NCI-H2227 (cell line): ENCODE measurements around the gene ELL.
A peak's percentile ranks its signal among the peaks of the same experiment; 100 is the strongest.

ENCODE experiments used
- DNase-seq: peaks from one replicate; lab custom pipeline; 2025; ENCODE audit not compliant: unreplicated experiment; lab: John Stamatoyannopoulos, UW

ELL gene

DNA sequence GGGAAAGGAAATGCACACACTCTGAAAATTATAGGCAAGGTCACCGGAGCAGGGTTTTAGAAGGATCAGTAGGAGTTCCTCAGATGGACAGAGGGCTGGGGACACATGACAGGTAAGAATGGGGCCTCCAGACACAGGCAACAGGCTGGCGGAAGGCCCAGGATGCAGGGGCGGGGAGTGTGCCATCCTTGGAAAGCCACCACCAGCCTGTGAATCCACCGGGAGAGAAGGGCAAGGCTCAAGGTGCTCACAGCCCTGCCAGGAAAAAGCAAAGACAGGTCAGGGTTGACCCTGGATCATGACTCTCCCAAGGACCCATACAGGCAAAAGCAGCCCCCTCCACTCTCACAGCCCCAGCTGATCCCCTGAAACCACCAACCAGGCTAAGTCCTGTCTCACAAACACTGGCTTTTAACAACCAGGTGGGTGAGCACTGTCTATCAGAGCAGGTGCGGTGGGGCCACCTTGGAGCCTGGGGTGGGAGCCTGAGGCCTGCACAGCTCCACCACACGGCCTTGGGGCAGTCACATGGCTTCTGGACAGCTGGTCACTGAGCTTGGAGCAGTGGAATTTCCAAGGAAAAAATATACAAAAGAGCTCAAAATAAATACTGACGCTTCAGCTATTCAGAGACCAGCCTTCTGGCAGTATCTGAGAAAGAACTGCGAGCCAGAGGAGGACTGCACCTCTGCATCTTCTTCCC lies 48.7 kb downstream of the ELL start:
- DNase-seq: no peak

DNA sequence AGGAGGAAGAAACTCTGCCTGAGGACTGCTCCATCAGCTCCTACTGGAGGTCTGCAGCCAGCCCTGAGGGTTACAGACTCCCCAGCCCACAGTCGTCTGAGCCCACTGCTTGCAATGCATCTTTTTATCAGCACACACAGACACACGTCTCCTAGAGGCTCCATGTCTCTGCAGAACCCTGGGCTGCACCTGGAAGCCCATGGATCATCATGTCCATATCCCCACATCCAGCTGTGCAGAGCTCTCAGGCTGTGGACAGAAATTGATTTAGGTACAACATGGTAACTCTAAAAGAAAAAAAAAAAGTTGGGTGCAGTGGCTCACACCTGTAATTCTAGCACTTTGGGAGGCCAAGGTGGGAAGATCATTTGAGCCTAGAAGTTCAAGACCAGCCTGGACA lies 51.1 kb downstream of the ELL start:
- DNase-seq: no peak

DNA sequence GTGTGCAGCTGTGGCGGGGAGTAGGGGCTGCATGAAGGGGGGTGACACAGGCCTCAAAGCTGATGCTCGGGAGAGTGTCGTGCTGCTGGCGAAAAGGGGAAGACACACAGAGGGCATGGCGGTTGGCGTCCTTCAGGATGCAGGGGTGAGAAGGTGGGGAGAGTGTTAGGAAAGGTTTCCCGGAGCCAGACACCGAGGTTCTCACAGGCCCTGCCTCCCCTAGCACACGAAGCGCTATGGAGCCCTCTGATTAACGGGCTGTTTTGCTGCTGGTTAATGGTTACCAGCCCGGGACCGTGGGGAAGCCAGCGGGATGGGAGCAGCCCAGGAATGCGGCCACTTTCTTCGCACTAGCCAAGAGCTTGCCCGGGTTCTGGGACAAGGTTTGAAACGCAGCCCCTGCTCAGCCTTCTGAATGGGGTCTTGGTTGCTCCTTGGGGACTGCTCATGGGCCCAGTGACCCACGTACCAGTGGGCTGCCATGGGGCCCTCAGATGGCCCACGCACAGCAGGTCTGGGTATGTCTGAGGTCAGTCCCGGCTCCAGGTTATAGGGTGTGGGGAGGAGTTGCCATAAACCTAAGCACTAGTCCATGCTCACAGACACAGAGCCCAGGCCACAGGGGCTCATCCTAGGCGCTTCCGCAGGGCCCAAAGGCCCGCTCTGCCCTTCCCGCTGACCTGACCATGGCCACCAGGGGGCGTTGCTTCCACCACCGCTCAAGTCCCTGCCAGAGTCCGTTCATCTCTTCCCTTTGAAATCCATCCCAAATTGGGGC lies 52.6 kb downstream of the ELL start:
- peak; percentile 30 for DNase-seq

DNA sequence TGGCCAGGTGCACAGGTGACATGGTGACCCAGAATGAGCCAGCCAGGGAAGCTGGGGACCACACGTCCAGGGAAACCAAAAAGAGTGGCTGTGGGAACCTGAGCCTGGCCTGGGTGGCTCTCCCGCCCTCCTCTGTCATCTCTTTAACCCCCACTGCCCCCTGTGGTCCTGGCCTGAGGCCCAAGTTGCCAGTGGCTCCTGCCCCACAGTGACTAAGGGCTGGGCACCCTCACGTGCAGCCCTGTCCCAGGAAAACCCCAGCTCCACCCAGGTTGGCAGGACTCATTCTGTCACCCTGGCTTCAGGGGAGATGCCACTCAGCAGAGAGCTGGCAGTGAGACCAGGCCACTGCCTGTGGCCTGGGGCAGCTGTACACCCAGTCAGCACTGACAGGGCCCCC lies 53.4 kb downstream of the ELL start:
- no peak for DNase-seq

DNA sequence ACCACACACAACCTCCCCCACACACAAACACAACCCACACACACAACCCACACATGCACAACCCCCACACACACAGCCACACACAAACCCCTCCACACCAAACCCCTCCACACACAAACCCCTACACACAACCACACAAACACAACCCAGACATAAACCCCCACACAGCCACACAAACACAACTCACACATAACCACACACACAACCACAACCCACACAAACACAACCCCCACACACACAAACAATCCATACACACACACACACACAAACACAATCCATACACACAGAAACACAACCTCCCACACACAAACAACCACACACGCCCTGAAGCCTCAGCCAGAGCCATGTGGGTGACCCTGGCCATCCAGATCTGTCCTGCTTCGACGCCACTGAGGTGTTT lies 53.9 kb downstream of the ELL start:
- DNase-seq: no peak

DNA sequence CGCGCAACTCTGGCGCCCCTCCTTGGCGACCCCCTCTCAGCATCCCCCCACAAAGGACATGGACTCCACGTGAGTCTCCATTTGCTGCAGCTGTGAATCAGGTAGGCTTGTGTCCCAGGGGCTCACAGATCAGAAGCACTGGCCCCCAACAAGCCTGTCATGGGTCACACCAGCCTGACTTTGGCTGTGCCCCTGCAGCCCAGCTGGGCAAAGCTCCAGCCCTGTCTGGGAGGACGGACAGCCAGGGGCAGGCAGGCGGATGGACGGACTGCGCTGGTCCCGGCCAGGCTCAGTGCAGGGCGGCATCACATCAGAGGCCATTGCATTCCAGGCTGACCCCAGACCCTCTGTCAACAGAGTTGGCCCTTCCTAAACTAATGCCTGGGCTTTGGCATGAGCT lies 55.5 kb downstream of the ELL start:
- DNase-seq: no peak

DNA sequence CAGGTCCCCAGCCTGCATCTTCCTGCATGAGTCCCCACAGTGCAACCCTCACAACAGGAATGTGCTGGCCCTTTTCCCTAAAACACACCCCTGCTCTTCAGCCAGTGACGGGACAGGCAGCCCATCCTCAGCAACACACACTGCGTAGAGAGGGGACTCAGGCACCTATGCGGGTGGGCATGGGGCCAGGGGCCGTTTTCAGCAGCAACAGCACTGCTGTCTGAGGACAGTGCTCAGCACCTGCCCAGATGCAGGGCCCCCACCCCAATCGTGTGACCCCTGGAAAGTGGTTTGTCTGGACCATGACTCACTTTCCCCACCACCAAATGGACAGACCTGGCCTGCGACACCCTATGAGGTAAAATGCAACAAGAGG lies 55.9 kb downstream of the ELL start:
- no peak for DNase-seq

DNA sequence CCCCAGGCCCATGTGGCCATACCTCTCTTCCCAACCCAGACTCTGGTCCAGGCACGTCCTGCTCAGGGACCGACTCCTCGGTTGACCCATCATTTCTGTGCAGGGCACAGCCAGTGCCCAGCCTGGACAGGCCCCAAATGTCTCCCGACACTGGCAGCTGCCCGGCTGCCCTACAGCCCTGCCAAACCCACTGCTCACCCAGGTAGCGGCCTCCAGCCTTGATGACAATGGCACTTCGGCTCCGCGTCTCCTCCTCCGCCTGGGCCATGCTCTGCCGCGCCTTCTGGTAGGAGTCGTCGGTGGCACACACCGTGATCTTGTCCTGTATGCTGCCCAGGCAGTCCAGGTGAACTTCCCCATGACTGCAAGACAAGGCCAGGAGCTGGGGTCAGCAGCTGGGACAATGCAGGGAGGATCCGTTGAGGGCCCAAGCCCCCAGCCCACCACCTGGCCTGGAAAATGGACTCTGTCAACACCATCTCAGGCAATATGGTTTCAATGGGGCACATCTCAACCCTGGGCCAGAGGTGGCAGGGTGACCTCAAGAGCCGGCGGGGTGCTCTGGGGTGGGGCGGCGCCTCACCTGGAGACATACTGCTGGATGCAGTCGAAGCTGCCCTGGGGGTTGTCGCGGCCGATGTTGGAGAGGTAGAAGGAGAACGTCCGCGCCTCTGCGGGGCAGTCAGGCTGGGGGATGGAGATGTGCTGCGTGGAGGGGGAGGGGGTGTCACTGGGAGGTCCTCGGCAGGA lies 56.5 kb downstream of the ELL start:
- no peak for DNase-seq

DNA sequence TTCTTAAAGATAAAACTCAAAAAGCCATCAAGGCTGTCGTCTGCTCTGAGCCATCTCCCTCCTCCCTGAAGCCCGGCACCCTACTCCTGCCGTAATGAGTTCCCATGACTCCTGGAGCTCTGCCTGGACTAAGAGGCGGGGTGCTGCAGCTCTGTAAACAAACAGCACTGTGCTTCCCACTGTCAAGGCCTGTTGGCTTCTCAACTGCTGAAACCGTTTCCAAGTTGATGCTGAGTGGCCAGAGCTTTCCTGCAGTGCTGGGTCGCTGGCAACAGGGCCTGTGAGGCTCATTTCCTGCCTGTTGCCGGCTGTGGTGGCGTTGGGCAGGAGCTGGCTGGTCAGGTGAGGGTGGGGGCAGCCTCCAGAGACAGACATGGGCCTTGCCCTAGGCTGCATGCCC lies 57.2 kb downstream of the ELL start:
- DNase-seq: no peak

DNA sequence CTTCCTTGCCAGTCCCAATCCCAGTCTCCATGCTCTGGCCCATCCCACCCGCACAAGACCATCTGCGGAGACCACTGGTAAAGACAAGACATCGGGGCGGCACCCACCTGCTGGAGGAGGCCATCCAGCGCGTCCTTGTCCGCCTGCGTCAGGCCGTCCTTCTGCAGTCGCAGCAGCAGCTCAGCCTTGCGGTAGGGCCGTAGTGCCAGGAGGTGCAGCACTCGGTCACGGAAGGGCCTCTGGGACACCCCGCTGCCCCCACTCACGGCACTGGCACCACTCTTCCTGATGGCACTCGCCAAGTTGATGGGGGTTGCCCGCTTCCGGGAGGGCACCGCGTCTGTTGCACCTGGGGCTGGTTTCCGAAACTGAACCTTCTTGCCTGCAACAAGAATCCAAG lies 60.4 kb downstream of the ELL start:
- no peak for DNase-seq

DNA sequence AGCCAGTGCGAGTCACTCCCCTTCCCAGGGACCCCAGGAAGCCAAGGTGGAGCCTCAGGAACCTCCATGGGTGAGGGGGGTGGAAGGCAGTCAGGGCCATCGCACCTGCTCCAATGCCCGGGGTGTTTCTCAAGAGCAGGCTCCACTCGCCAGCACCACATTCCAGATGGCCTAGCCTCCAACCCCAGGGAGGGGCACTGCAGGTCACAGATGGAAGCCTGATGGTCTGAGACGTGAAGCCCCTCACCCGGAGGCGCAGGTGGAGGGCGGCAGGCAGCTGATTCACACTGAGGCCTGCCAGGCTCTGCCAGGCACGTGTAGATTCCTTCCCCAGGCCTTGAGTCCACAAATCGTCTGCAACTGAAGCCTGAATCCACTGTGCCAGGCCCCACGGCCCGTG lies 61.0 kb downstream of the ELL start:
- DNase-seq: no peak

DNA sequence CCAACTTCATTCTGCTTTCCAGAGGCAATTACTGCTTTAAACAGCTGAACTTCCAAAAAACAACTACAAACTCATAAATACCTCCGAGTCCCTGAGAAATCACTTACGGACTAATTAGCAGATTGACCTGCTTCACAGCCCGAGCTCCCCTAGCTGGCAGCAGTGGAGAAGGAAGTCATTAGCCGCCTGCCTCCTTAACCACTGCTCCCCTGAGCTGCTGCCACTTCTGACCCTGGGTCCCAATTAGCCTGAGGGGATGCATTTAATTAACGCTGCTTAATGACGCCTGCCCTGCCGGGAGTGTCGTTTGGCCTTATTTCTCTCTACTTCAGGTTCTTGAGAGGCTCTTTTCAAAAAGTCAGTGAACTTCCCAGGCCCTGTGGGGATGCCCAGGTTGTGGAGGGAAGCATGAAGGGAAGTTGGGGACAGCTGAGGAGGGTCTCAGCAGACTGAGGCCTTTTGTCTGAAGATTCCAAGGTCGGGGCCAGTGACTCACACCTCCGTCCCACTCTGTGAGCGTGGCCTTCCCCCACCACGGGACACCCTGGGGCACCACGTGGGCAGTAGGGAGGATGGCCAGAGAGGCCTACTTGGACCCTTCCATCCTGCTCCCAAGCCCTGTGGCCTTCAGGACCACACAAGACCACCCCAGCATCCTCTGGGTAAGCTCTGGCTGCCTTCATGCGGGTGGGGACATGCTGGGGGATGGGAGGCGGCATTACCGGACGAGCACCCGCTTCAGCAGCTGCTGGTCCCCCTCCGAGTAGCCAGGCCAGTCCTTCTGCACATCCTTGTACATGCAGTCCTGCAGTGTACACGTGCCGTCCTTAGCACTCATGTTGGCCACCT lies 64.2 kb downstream of the ELL start:
- no peak for DNase-seq

DNA sequence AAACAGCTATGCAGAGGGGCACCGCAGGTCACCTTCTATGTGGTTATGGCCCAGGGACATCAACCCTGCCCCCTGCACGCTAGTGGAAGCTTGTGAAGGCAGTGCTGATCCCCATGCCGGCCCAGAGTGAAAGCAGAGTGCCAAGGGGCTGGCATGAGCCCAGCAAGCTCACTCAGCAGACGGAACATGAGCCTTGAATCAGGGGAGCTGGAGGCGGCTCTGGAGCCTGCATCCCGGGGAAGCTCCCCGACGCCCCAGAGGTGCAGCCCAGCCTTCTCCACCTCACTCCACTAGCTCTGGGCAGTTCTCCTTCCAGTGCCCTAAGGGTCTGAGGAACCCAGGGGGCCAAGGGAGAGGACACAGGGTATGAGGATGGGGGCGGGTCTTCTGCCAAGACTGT lies 64.9 kb downstream of the ELL start:
- DNase-seq: no peak

DNA sequence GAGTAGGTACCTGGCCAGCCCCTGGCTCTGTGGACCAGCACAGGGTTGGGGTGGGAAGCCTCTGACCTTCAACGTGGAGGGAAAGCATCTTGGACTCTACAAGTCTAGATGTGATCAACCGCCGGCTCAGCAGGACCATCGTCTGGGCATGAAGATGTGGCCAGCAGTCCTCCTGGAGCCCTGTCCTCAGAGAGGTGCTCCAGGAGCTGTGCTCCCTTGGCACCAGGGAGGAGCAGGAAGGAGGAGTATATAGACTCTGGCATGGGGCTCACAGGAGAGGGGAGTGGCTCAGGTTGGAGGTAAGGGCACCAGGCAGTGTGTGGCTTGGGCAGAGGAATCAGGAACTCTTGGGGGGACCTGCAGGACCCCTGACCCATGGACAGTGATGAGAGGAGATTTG lies 65.6 kb downstream of the ELL start:
- DNase-seq: no peak

DNA sequence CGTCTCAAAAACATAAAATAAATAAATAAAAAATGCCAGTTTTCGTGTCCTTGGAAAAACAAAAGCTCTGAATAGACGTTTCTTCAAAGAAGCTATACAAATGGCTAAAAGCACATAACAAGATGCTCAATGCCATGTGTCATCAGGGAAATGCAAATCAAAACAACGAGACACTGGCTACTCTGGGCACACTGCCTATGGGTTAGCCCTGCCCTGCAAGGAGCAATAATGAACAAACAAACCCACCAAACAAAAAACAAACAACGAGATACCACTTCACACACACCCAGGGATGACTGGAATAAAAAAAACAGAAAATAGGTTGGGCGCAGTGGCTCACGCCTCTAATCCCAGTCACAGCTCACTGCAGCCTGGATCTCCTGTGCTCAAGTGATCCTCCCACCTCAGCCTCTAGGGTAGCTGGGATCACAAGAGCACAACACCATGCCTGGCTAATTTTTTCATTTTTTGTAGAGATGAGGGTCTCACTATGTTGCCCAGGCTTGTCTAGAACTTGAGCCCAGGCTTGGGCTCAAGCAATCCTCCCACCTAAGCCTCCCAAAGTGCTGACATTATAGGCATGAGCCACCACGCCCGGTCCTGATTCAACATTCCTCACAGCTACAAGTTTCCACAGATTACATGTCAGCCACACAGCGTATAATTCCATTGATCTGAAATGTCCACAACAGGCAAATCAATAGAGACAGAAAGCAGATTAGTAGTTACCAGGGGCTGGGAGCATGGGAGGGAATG lies 68.4 kb downstream of the ELL start:
- DNase-seq: no peak

DNA sequence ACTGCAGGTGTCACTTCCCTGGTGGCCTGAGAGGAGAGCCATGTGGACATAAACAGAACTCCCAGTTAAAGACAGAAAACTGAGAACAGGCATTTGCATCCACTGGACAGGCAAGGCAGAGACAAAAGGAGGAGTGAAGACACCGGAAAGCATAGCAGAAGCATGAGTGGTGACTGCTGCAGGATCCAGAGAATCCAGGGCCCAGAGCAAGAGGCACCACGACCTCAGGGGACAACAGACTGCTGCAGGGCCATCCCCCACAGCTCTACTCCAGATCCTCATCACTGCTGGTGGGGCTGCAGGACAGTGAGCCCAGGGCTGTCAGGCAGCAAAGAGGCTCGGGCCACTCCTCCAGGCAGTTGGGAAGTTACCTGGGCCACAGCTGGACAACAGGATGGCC lies 69.5 kb downstream of the ELL start:
- DNase-seq: no peak

DNA sequence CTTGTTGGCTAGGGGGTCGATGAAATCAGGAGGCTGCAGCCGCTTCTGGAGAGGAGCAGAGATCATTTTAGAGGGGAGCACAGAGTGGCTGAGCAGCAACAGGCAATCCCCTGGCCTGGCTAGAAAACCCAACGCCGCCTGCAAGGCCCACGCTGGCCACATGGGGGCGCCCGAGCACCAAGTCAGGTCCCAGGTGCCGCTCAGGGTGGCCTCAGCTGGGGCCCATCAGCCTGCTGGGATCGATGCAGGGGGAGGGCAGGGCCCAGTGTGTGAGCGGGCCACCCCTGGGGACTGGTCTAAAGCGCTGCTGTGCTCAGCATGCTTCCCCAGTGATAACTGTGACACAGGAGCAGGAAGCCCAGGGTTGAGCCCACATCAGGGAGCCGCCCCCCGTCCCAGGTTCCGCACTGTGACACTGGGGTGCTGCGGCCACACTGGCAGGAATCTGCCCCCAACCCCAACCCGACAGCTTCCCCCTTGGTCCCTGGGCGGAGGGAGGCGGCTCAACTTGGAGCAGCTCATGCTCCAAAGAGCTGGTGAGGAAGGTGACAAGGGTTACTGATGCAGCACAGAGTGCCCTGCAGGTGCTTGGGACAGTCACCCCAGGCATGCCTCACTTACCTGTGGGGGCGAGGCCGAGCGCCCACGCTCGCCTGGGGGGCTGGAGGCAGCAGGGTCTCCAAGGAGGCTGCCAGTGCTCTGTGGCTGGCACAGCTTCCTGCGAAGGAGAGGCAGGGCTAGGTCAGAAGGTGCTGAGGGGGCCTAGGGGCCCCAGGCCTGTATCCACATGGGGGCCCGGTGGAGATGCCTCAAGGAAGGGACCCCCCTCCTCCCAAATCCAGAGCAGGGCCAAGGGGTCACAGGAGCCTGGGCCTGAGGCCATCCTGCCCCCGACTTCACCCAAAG lies 70.7 kb downstream of the ELL start:
- peak; percentile 75 for DNase-seq

DNA sequence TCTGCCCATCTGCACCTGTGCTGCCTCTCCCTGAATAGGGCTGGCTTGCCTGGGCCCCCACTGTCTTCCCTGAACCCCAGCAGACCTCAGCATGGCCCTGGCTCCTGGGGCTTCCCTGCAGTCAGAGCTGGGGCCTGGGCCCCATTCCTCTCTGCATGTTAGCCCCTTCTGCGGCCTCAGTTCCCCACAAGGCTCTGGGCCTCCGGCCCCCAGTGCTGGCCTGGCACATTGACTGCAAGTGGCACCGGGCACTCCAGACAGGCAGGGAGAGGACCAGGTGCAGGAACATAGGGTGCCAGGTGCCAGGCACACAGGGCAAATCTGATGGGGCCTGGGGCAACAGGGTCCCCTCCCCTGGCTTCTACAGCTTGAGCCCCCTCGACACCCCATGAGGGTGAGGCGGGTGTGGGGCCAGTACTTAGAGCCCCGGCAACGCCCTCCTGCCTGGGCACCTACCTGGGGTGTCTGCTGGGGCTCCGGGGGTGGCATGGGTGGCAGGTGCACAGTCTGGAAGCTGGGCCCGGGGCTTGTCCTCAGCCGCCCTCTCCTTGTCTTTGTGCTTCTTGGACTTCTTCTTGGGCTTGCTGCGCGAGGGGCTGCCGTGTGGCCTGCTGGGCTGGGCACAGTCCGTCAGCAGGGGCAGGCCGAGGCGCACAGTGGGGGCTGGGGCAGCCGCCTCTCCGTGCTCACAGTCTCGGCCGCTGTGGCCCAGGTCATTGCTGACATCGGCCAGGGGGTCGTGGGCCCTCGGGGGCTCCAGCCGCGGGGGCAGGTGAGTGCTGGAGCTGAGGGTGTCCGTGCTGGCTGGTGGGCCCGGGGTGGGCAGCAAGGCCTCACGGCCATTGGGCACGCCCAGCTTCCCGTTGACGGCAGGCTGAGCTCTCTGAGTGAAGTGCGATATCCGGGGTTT lies 71.6 kb downstream of the ELL start:
- no peak for DNase-seq
